ENCODE data around the gene ABHD5. TPM values are rescaled to one million over a fixed set of nuclear protein-coding genes. Genes with fewer than 3 reads are reported as not detected.

ABHD5 gene
- total RNA-seq, 1 donor from 2014 or later: 8.4 TPM

GRCh38 chr3:43755516-43756200 is 64.9 kb downstream of the ABHD5 start:
- Mint-ChIP-seq H3K4me3 (no peak overlapping the region), H3K9me3 (peaks cover 2% of the 10 kb centered on the region), H3K27ac (no peak overlapping the region), H3K4me1 (peaks cover 14% of the 10 kb centered on the region), H3K36me3 (no peaks in the 10 kb centered on the region), H3K27me3 (ENCODE audit: low read depth) (no peaks in the 10 kb centered on the region)
- DNase-seq (ENCODE audit: low spot score in 2 of 2, unreplicated experiment in 2 of 2): no peak
- TF ChIP-seq CTCF (IDR thresholded peaks at IDR 0.05; ENCODE audit: unreplicated experiment): no peak

- peaks cover 14% of the 10 kb centered on the region for H3K4me1 Mint-ChIP-seq
- no peak overlapping the region for H3K4me3 Mint-ChIP-seq
- no peak for DNase-seq (ENCODE audit: low spot score in 2 of 2, unreplicated experiment in 2 of 2)
- no peaks in the 10 kb centered on the region for H3K36me3 Mint-ChIP-seq
- no peak for TF ChIP-seq CTCF (IDR thresholded peaks at IDR 0.05; ENCODE audit: unreplicated experiment)
- no peaks in the 10 kb centered on the region for H3K27me3 Mint-ChIP-seq (ENCODE audit: low read depth)
- H3K27ac Mint-ChIP-seq: no peak overlapping the region
- no peaks in the 10 kb centered on the region for H3K9me3 Mint-ChIP-seq
These were observed 67.1 kb downstream of the ABHD5 start for GRCh38 chr3:43757666-43758321.

GRCh38 chr3:43758592-43759225 is 68.0 kb downstream of the ABHD5 start:
- no peak overlapping the region for H3K4me3 Mint-ChIP-seq
- no peaks in the 10 kb centered on the region for H3K27me3 Mint-ChIP-seq (ENCODE audit: low read depth)
- no peak for TF ChIP-seq CTCF (IDR thresholded peaks at IDR 0.05; ENCODE audit: unreplicated experiment)
- no peaks in the 10 kb centered on the region for H3K36me3 Mint-ChIP-seq
- no peak overlapping the region for H3K27ac Mint-ChIP-seq
- peaks cover 10% of the 10 kb centered on the region for H3K4me1 Mint-ChIP-seq
- DNase-seq (ENCODE audit: low spot score in 2 of 2, unreplicated experiment in 2 of 2): no peak
- H3K9me3 Mint-ChIP-seq: no peaks in the 10 kb centered on the region

GRCh38 chr3:43759297-43759782 is 68.6 kb downstream of the ABHD5 start:
- H3K27ac Mint-ChIP-seq: no peak overlapping the region
- H3K36me3 Mint-ChIP-seq: no peaks in the 10 kb centered on the region
- no peak for TF ChIP-seq CTCF (IDR thresholded peaks at IDR 0.05; ENCODE audit: unreplicated experiment)
- no peaks in the 10 kb centered on the region for H3K27me3 Mint-ChIP-seq (ENCODE audit: low read depth)
- no peak overlapping the region for H3K4me3 Mint-ChIP-seq
- DNase-seq (ENCODE audit: low spot score in 2 of 2, unreplicated experiment in 2 of 2): no peak
- H3K4me1 Mint-ChIP-seq: peaks cover 10% of the 10 kb centered on the region
- no peaks in the 10 kb centered on the region for H3K9me3 Mint-ChIP-seq

GRCh38 chr3:43759938-43760337 is 69.2 kb downstream of the ABHD5 start:
- DNase-seq (ENCODE audit: low spot score in 2 of 2, unreplicated experiment in 2 of 2): no peak
- Mint-ChIP-seq H3K27ac (no peak overlapping the region), H3K9me3 (no peaks in the 10 kb centered on the region), H3K36me3 (no peaks in the 10 kb centered on the region), H3K4me1 (peaks cover 10% of the 10 kb centered on the region), H3K4me3 (no peak overlapping the region), H3K27me3 (ENCODE audit: low read depth) (no peaks in the 10 kb centered on the region)
- no peak for TF ChIP-seq CTCF (IDR thresholded peaks at IDR 0.05; ENCODE audit: unreplicated experiment)

Measured in mesothelial cell of epicardium (in vitro differentiated cells).